GM18858 (cell line): ENCODE measurements around the gene NSL1.
"Not testable (repeated sequence)": the region's sequence is repeated elsewhere in the genome, so short reads cannot be mapped to it uniquely, and the experiment has no call there.

Source experiments
- ATAC-seq: cut with Tn5 transposase; IDR thresholded peaks from one replicate; pipeline ENCODE4 v1.9.1; 2021; ENCODE audit not compliant: unreplicated experiment

The NSL1 gene

DNA sequence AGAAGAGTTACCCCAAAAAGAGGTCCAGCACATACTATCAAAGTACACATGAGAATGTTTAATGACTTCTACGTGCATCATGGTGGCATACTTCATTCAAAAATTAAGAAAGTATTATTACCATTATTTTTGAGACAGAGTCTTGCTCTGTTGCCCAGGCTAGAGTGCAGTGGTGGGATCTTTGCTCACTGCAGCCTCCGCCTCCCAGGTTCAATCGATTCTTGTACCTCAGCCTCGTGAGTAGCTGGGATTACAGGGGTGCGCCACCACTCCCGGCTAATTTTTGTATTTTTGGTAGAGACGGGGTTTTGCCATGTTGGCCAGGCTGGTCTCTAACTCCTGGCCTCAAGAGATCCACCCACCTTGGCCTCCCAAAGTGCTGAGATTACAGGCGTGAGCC, 79.6 kb downstream of the NSL1 start:
- ATAC-seq, result not testable (repeated sequence)

- no peak for ATAC-seq
Observed at GRCh38 chr1:212710566-212710965, 81.0 kb downstream of the NSL1 start.

GRCh38 chr1:212703991-212704564, 87.5 kb downstream of the NSL1 start:
- no peak for ATAC-seq

GRCh38 chr1:212702672-212703071, 88.9 kb downstream of the NSL1 start:
- ATAC-seq, result no peak

DNA sequence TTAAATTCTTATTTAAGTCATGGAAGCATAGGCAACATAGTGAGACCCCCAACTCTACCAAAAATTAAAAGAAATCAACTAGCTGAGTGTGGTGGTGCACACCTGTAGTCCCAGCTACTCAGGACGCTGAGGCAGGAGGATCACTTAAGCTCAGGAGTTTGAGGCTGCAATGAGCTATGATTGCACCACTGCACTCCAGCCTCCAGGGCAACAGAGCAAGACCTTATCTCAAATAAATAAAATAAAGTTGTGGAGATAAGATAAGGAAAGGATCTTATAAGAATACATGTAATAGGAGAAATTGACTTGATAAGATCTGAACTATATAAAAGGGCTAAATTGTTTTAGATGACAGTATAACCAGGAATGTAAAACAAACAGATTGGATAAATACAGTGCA, 89.7 kb downstream of the NSL1 start:
- no peak for ATAC-seq

DNA sequence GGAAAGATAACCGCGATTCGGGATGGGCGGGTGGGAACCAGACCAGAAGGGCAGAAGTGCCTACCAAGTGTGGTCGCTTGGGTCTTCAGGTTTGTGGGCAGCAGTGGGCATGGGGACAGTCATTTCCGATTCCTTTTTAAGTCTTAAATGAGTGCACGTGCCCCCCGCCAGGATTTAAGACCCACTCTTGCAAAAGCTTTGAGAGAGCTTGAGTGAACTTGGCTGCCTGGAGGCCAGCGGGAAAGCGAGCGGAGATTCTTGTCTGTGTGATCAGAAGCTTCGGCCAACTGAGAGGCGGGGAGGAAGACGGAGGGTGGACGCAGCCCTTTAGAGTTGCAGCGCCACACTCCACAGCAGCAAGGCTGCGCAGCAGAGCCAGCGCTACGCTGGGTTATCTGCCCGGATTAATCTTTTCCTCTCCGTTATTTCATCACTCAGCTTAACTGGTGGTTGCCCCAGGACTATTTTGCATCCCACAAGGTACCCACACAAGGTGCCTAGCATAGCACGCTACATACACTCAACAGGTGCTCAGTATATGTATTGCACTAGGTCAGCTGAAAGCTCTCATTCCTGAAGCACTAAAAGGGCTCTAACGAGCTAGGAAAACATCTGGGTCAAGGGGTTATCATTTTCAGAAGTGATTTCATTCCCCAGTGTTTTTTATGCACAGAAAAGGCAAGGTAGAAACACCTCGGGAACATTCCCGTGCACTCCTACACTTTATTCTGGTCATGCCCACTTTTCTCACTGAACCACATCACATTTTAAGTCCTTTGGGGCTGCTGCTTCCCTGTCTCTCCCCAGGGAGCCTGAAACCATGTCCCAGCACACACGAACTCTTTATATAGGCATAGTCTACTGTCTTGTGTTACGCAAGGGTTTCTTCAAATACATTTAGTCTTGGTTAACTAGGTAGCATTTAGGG, 90.4 kb downstream of the NSL1 start:
- ATAC-seq, result no peak

DNA sequence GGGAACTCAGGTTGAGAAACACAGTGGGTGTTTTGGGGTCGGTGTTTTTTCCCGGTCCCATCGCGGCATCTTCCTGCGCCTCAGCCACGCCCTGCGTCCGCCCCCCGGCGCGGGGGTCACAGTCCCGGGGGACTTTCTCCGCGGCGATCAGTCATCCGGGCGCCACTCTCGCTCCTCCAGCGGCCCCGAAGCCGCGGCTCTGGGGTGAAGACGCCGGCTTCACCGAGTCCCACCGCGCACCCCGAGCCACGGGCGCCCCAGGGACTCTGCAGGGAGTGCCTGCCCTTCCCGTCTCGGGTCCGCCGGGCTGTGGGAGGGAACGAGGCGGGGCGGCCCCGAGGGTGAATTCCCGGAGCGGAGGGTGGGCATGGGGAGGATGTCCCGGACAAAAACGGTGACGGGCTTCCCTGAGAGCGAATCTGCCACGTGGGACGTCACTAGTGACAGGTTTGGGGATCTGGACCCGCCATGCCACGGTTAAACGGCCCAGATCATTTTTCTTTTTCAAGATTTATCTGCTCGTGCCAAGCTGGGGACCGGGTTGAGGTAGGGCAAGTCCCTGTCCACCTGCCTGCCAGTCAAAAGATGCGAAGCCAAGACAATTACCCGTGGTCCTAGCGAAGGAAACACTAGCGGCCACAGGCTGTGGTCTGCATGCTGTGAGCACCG, 91.2 kb downstream of the NSL1 start:
- no peak for ATAC-seq

DNA sequence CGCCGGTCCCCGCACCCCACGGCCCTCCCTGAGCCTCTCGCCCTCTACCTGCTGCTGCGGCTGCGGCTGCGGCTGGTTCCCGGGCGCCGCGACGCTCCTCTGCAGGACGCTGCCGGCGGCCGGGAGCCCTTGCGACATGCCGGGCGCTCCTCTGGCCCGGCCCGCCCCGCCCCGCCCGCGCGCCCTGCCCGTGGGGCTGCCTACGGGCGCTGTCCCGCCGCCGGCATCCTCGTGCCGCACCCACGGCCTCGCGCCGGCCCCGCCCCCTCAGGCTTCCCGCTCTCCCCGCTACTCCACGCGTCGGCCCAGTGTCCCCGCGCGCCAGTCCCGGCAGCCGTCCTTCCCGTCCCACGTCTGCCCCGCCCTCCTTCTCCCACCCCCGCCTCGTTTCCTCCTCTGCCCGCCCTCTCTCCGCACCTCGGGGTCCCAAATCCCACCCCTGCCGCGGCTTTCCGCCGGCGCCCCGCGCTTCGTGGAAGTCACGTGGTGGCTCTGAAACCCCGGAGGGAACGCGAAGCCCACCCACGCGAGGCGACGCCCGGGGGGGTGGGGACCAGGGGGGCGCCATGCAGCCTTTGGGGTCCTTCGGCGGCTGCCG, 91.9 kb downstream of the NSL1 start, which contains the start of gene BATF3:
Gene BATF3 (minus strand): TSS at position 216 of the 598 bp plus-strand sequence. CDS start 78 bp downstream, at position 138.
- ATAC-seq, result no peak

DNA sequence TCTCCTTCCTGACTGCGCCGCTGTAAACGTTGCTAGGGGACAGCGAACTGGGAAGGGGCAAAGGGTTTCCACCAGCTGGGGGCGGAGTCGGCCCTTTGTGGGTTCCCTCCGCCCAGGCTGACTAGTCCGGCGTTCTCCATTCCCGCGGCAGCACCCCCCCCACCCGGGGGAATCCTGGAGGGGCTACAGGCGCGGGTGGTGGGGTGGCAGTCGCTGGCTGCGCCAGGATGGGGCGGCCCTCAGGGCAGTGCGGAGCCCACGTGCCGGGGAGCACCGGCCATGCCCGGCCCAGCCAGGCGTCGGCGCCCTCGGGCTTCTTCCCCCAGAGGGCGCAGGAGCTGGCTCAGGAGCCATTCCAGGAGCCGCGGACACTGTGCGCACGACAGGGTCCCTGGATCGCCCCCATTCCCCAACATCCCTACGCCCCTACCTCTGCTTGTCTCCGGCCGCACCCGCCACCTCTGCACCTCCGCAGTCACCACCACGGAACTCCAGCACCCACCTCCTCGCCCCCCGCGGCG, 92.4 kb downstream of the NSL1 start:
- ATAC-seq, result peak; percentile 32

GRCh38 chr1:212698467-212699103, 93.0 kb downstream of the NSL1 start:
- no peak for ATAC-seq

- ATAC-seq, result no peak
Observed at GRCh38 chr1:212696721-212697331, 94.8 kb downstream of the NSL1 start.

GRCh38 chr1:212692774-212693644, 98.6 kb downstream of the NSL1 start:
- ATAC-seq, result no peak

DNA sequence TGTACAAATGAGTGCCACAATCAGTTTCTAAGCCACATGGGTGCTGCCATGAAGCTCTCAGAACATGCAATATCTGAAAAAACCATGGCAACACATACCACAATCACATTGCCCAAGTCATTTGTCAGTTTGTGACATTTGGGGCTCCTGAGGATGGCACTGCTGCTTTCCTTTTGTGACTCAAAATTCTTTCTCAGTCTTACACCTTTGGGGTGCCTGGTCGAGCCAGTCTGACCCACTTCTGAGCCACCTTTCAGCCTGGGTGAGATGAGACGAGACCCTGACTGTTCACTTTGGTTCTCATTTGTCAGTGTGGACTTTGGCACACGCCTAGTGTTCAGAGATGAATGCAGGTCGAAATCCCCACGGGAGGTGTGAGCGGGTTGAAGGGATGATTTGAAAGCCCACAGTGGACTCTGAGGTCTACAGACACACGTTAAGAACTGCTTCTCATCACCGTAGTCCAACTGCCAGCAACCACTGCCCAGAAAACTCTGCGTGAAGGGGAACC, 100.0 kb downstream of the NSL1 start:
- no peak for ATAC-seq

- no peak for ATAC-seq
Observed at GRCh38 chr1:212690816-212691403, 100.7 kb downstream of the NSL1 start.

DNA sequence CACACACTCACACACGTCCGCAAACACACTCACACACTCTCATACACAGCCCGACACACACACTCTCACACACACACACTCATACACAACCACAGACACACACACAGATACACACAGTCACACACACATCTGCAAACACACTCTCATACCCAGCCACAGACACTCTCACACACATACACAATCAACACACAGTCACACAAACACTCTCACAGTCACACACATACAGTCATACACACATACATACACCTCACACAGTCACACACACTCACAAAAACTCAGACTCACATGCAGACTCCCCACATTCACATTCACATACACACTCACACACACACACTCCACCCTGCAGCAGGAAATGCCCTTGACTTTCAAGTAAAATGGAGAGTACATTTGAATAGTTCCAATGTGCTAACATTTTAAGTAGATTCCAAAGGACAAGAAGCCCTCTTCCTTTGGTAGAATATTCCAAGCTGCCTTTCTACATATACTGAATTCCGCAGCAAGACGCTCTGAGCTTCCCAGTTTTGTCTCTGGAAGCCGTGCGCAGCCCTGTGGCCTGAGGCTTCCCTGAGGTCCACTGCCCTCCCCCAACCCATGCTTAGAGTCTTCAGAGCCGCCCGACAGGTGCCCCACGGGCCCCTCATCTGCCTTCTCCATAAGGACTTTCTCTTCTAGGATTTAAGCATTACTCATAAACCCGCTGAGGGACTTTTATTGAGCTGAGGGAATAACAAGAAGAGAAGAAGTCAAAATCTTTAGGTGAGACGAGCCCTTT, 101.6 kb downstream of the NSL1 start:
- ATAC-seq, result no peak

DNA sequence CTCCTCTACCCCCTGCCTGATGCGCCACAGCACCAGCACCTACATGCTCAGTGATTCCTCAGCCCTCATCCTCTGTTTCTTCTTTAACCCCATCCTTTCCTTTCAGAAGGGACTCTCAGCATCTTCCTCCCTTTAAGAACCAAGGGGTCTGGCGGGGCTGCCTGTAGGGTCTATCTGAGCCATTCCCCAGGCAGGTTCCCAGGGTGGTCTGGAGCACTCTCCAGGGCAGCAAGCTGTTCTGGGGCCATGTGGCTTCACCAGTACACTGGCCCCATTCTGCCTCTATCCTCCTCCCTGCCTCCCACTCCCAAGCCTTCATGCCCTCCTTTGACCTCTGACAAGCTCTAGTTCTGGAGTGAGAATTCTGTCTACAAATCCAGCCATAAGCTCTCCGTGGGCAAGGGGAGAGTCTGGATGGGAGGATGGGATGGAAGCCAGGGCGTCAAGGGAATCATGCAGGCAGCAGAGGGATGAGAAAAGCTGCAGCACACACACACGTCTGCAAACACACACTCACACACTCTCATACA, 102.3 kb downstream of the NSL1 start:
- ATAC-seq, result no peak

- ATAC-seq, result no peak
Observed at GRCh38 chr1:212688341-212689047, 103.1 kb downstream of the NSL1 start.
